Gastroesophageal sphincter (tissue), 4 donors: ENCODE data around the gene WFDC10B. TPM values are rescaled to one million over a fixed set of nuclear protein-coding genes. Genes with fewer than 3 reads are reported as not detected.
"Not testable (repeated sequence)": the region's sequence is repeated elsewhere in the genome, so short reads cannot be mapped to it uniquely, and the experiment has no call there.

Experiments used
- ATAC-seq: fragments of 150-250 bp; one replicate; pipeline ENCODE4 v1.9.1; 2016; ENCODE audit warnings: mild to moderate bottlenecking, moderate library complexity
- H3K27ac ChIP-seq, 4 donors: fragments of 200-600 bp; sonication (generic) in 3 of 4; 1 replicate in 3 of 4; 2 replicates in 1 of 4; pipeline ENCODE4 v1.5.1; 2016 to 2019
- H3K27me3 ChIP-seq: fragments of 200-600 bp; sonication (generic); one replicate; pipeline ENCODE4 v1.5.1; 2019
- H3K36me3 ChIP-seq, 2 donors: fragments of 200-600 bp; sonication (generic); one replicate each; pipeline ENCODE4 v1.5.1; 2019; ENCODE audit warnings: control low read depth in 1 of 2
- H3K4me1 ChIP-seq, 3 donors: fragments of 200-600 bp; sonication (generic); 1 replicate in 2 of 3; 2 replicates in 1 of 3; pipeline ENCODE4 v1.5.1; 2016 to 2019; ENCODE audit warnings: control low read depth in 2 of 3
- H3K4me3 ChIP-seq, 2 donors: fragments of 200-600 bp; sonication (generic); one replicate each; pipeline ENCODE4 v1.5.1; 2019; ENCODE audit warnings: mild to moderate bottlenecking in 1 of 2, moderate library complexity in 1 of 2
- H3K9me3 ChIP-seq, 3 donors: fragments of 200-600 bp; sonication (generic); one replicate each; pipeline ENCODE4 v1.5.1; 2017 to 2019; ENCODE audit warnings: control low read depth in 2 of 3
- CTCF ChIP-seq, 4 experiments: fragments of 200-600 bp in 2 of 4; fragments of 450-650 bp in 2 of 4; sonication (generic) in 1 of 4; IDR thresholded peaks; one replicate each; pipeline ENCODE4 v1.5.1; 2017 to 2019; ENCODE audit warnings: antibody characterized with exemption in 4 of 4, mild to moderate bottlenecking in 2 of 4, moderate library complexity in 2 of 4
- EP300 ChIP-seq: sonication (generic); formaldehyde crosslinking; IDR thresholded peaks from one replicate; pipeline ENCODE4 v1.6.1; 2017; ENCODE audit warnings: antibody characterized with exemption, mild to moderate bottlenecking
- POLR2A ChIP-seq, 2 donors: fragments of 450-650 bp; IDR thresholded peaks; one replicate each; pipeline ENCODE4 v1.6.1; 2017; ENCODE audit warnings: antibody characterized with exemption in 2 of 2, mild to moderate bottlenecking in 2 of 2, moderate library complexity in 1 of 2
- POLR2AphosphoS5 ChIP-seq: sonication (generic); formaldehyde crosslinking; IDR thresholded peaks from one replicate; pipeline ENCODE4 v1.6.1; 2017; ENCODE audit warnings: antibody characterized with exemption
- WGBS, 2 donors: methylation state at CpG; one replicate each; pipeline ENCODE4 v1.1.5; 2018; ENCODE audit warnings: low coverage in 1 of 2; 5-methylcytosine and 5-hydroxymethylcytosine counted together
- total RNA-seq, 4 donors: library from RNA; depleted of rRNA; stranded (reverse); fragments of >200 nt; gene quantifications; one replicate each; pipeline ENCODE4 v1.1.0, GENCODE V29; 2016

Gene WFDC10B
- total RNA-seq, 4 donors from 2014 or later, result not detected

DNA sequence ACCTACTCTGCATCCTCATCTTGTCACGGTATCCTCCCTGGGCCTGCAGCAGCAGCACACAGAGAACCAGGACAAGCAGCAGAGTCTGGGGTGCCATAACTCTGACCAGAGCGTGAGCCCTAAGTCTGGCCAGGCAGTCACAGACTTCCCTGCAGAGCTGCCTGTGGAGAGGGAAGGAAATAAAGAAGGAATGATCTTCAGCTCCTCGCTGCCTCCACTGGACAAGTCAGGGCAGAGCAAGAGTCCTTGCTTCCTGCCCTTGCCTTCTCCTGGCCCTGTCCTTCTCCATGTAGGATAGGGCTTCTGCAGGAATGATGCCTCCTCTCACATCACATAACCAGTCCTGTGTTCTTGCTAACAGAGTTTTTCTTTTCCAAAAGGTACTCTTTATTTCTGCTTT, 18.9 kb downstream of the WFDC10B start:
- H3K27ac ChIP-seq, result no peak overlapping the region
- ATAC-seq, result no peak
- no peak overlapping the region for H3K4me3 ChIP-seq
- no peaks in the 10 kb centered on the region for H3K36me3 ChIP-seq
- no peaks in the 10 kb centered on the region for H3K4me1 ChIP-seq
- no peak for TF ChIP-seq CTCF (IDR thresholded peaks at IDR 0.05)
- no peak for TF ChIP-seq POLR2A (IDR thresholded peaks at IDR 0.05)
- no peak for TF ChIP-seq EP300
- TF ChIP-seq POLR2AphosphoS5, result no peak
- H3K27me3 ChIP-seq, result peaks cover 20% of the 10 kb centered on the region
- H3K9me3 ChIP-seq, result peaks cover 0 to 11% (median 0%) of the 10 kb centered on the region in 3 donors
- WGBS, 2 donors, result 13% methylated on average over 1 of the region's 3 CpGs; no CpG with 5 or more reads in 1 of the 2 donors

GRCh38 chr20:45679650-45680049, 25.2 kb downstream of the WFDC10B start:
- Histone ChIP-seq H3K27me3 (peaks cover 20% of the 10 kb centered on the region), H3K4me1 (no peaks in the 10 kb centered on the region), H3K9me3 (peaks cover 0 to 40% (median 0%) of the 10 kb centered on the region in 3 donors), H3K36me3 (no peaks in the 10 kb centered on the region), H3K27ac (no peak overlapping the region), H3K4me3 (no peak overlapping the region)
- no peak for TF ChIP-seq POLR2A (IDR thresholded peaks at IDR 0.05)
- TF ChIP-seq POLR2AphosphoS5, result no peak
- no peak for TF ChIP-seq CTCF (IDR thresholded peaks at IDR 0.05)
- no peak for TF ChIP-seq EP300
- no peak for ATAC-seq

- Histone ChIP-seq H3K9me3 (peaks cover 0 to 15% (median 0%) of the 10 kb centered on the region in 3 donors), H3K4me3 (no peak overlapping the region), H3K36me3 (no peaks in the 10 kb centered on the region), H3K4me1 (no peaks in the 10 kb centered on the region), H3K27ac (no peak overlapping the region), H3K27me3 (no peaks in the 10 kb centered on the region)
- no peak for TF ChIP-seq CTCF (IDR thresholded peaks at IDR 0.05)
- no peak for TF ChIP-seq POLR2AphosphoS5
- no peak for TF ChIP-seq EP300
- TF ChIP-seq POLR2A (IDR thresholded peaks at IDR 0.05), result no peak
- ATAC-seq, result no peak
Measured at GRCh38 chr20:45672765-45673164, 32.1 kb downstream of the WFDC10B start.

DNA sequence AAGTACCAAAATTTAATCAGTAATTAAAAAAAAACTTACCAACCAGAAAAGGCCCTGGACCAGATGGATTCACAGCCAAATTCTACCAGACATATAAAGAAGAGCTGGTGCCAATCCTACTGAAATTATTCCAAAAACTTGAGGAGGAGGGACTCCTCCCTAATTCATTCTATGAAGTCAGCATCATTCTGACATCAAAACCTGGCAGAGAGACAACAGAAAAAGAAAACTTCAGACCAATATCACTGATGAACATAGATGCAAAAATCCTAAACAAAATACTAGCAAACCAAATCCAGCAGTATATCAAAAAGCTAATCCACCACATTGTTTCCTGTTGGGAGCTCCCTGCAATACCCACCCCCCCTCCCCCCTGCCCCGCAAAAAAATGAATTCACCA, 34.7 kb downstream of the WFDC10B start, which contains the start of gene WFDC11:
Gene WFDC11 (minus strand): TSS at position 101 of the 400 bp plus-strand sequence. CDS start 19,639 bp downstream, outside the sequence.
- Histone ChIP-seq H3K36me3 (no peaks in the 10 kb centered on the region), H3K27ac (no peak within 1 kb of the TSS), H3K4me3 (no peak within 1 kb of the TSS), H3K4me1 (no peaks in the 10 kb centered on the region), H3K27me3 (no peaks in the 10 kb centered on the region), H3K9me3 (peaks cover 0 to 15% (median 0%) of the 10 kb centered on the region in 3 donors)
- TF ChIP-seq POLR2AphosphoS5 (no peak), CTCF (IDR thresholded peaks at IDR 0.05) (no peak), POLR2A (IDR thresholded peaks at IDR 0.05) (no peak), EP300 (no peak)
- ATAC-seq, result no peak
- 56% methylated on average over 1 of the region's 1 CpG; no CpG with 5 or more reads in 1 of the 2 donors for WGBS, 2 donors

GRCh38 chr20:45657038-45657437, 47.8 kb downstream of the WFDC10B start:
- not testable (repeated sequence) for H3K9me3 ChIP-seq, H3K4me1 ChIP-seq, H3K27ac ChIP-seq, H3K4me3 ChIP-seq, H3K27me3 ChIP-seq, H3K36me3 ChIP-seq, ATAC-seq
- WGBS, 2 donors, result 80 to 83% methylated on average over 1 to 3 of the region's 3 CpGs

DNA sequence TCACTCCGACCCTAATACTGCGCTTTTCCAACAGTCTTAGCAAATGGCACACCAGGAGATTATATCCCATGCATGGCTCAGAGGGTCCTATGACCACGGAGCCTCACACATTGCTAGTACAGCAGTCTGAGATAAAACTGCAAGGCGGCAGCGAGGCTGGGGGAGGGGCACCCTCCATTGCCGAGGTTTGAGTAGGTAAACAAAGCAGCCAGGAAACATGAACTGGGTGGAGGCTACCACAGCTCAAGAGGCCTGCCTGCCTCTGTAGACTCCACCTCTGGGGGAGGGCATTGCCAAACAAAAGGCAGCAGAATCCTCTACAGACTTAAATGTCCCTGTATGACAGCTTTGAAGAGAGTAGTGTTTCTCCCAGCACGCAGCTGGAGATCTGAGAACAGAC, 53.1 kb downstream of the WFDC10B start:
- not testable (repeated sequence) for H3K27ac ChIP-seq, H3K4me1 ChIP-seq, H3K27me3 ChIP-seq, ATAC-seq, H3K4me3 ChIP-seq, H3K36me3 ChIP-seq, H3K9me3 ChIP-seq
- WGBS, 2 donors, result no CpG with 5 or more reads among the region's 7 CpGs
